Measurements from ENCODE around the gene SOHLH1.

Gene SOHLH1

GRCh38 chr9:135701067-135701958, 2.0 kb upstream of the SOHLH1 start:
- Histone ChIP-seq H3K27ac (ENCODE audit: low read depth, low read length, severe bottlenecking) (no peak overlapping the region), H3K4me1 (ENCODE audit: control insufficient read depth, insufficient read depth, low read length, poor library complexity, severe bottlenecking) (no peaks in the 10 kb centered on the region), H3K36me3 (ENCODE audit: control insufficient read depth, insufficient read depth, low read length) (no peaks in the 10 kb centered on the region), H3K4me3 (ENCODE audit: extremely low read depth, insufficient read depth, low read length, poor library complexity, severe bottlenecking) (peak overlapping the region; percentile 18), H3K9me3 (ENCODE audit: control insufficient read depth, low read length) (no peaks in the 10 kb centered on the region)
- 38 to 45% methylated on average over 22 to 31 of the region's 40 CpGs for WGBS, 2 experiments (ENCODE audit: insufficient coverage in 2 of 2)

GRCh38 chr9:135700525-135700924, 1.2 kb upstream of the SOHLH1 start:
- no peak overlapping the region for H3K27ac ChIP-seq (ENCODE audit: low read depth, low read length, severe bottlenecking)
- H3K4me3 ChIP-seq (ENCODE audit: extremely low read depth, insufficient read depth, low read length, poor library complexity, severe bottlenecking), result no peak overlapping the region
- H3K9me3 ChIP-seq (ENCODE audit: control insufficient read depth, low read length), result no peaks in the 10 kb centered on the region
- H3K4me1 ChIP-seq (ENCODE audit: control insufficient read depth, insufficient read depth, low read length, poor library complexity, severe bottlenecking), result no peaks in the 10 kb centered on the region
- no peaks in the 10 kb centered on the region for H3K36me3 ChIP-seq (ENCODE audit: control insufficient read depth, insufficient read depth, low read length)
- 92 to 94% methylated on average over 13 to 15 of the region's 15 CpGs for WGBS, 2 experiments (ENCODE audit: insufficient coverage in 2 of 2)

GRCh38 chr9:135698767-135699166, 514 bp downstream of the SOHLH1 start:
- H3K36me3 ChIP-seq (ENCODE audit: control insufficient read depth, insufficient read depth, low read length), result no peaks in the 10 kb centered on the region
- no peak overlapping the region for H3K4me3 ChIP-seq (ENCODE audit: extremely low read depth, insufficient read depth, low read length, poor library complexity, severe bottlenecking)
- H3K9me3 ChIP-seq (ENCODE audit: control insufficient read depth, low read length), result no peaks in the 10 kb centered on the region
- WGBS, 2 experiments (ENCODE audit: insufficient coverage in 2 of 2), result 78 to 89% methylated on average over 5 to 19 of the region's 19 CpGs
- H3K27ac ChIP-seq (ENCODE audit: low read depth, low read length, severe bottlenecking), result no peak overlapping the region
- H3K4me1 ChIP-seq (ENCODE audit: control insufficient read depth, insufficient read depth, low read length, poor library complexity, severe bottlenecking), result no peaks in the 10 kb centered on the region

- Histone ChIP-seq H3K36me3 (ENCODE audit: control insufficient read depth, insufficient read depth, low read length) (no peaks in the 10 kb centered on the region), H3K4me1 (ENCODE audit: control insufficient read depth, insufficient read depth, low read length, poor library complexity, severe bottlenecking) (no peaks in the 10 kb centered on the region), H3K27ac (ENCODE audit: low read depth, low read length, severe bottlenecking) (no peak overlapping the region), H3K9me3 (ENCODE audit: control insufficient read depth, low read length) (no peaks in the 10 kb centered on the region), H3K4me3 (ENCODE audit: extremely low read depth, insufficient read depth, low read length, poor library complexity, severe bottlenecking) (no peak overlapping the region)
- WGBS, 2 experiments (ENCODE audit: insufficient coverage in 2 of 2), result 91% methylated on average over 19 to 21 of the region's 21 CpGs
Measured at GRCh38 chr9:135698236-135698635, 1.0 kb downstream of the SOHLH1 start.

- peaks cover 6% of the 10 kb centered on the region for H3K4me1 ChIP-seq (ENCODE audit: control insufficient read depth, insufficient read depth, low read length, poor library complexity, severe bottlenecking)
- H3K27ac ChIP-seq (ENCODE audit: low read depth, low read length, severe bottlenecking), result no peak overlapping the region
- H3K4me3 ChIP-seq (ENCODE audit: extremely low read depth, insufficient read depth, low read length, poor library complexity, severe bottlenecking), result no peak overlapping the region
- H3K9me3 ChIP-seq (ENCODE audit: control insufficient read depth, low read length), result no peaks in the 10 kb centered on the region
- H3K36me3 ChIP-seq (ENCODE audit: control insufficient read depth, insufficient read depth, low read length), result no peaks in the 10 kb centered on the region
- WGBS, 2 experiments (ENCODE audit: insufficient coverage in 2 of 2), result 88 to 92% methylated on average over 13 to 14 of the region's 15 CpGs
Measured at GRCh38 chr9:135697226-135697625, 2.1 kb downstream of the SOHLH1 start.

- Histone ChIP-seq H3K27ac (ENCODE audit: low read depth, low read length, severe bottlenecking) (no peak overlapping the region), H3K9me3 (ENCODE audit: control insufficient read depth, low read length) (no peaks in the 10 kb centered on the region), H3K36me3 (ENCODE audit: control insufficient read depth, insufficient read depth, low read length) (no peaks in the 10 kb centered on the region), H3K4me3 (ENCODE audit: extremely low read depth, insufficient read depth, low read length, poor library complexity, severe bottlenecking) (no peak overlapping the region), H3K4me1 (ENCODE audit: control insufficient read depth, insufficient read depth, low read length, poor library complexity, severe bottlenecking) (peaks cover 6% of the 10 kb centered on the region)
- 76 to 92% methylated on average over 14 to 16 of the region's 16 CpGs for WGBS, 2 experiments (ENCODE audit: insufficient coverage in 2 of 2)
Measured at GRCh38 chr9:135696446-135696845, 2.8 kb downstream of the SOHLH1 start.

GRCh38 chr9:135695642-135696041, 3.6 kb downstream of the SOHLH1 start:
- H3K4me3 ChIP-seq (ENCODE audit: extremely low read depth, insufficient read depth, low read length, poor library complexity, severe bottlenecking), result no peak overlapping the region
- H3K36me3 ChIP-seq (ENCODE audit: control insufficient read depth, insufficient read depth, low read length), result no peaks in the 10 kb centered on the region
- peaks cover 6% of the 10 kb centered on the region for H3K4me1 ChIP-seq (ENCODE audit: control insufficient read depth, insufficient read depth, low read length, poor library complexity, severe bottlenecking)
- no peak overlapping the region for H3K27ac ChIP-seq (ENCODE audit: low read depth, low read length, severe bottlenecking)
- 95 to 97% methylated on average over 6 to 11 of the region's 12 CpGs for WGBS, 2 experiments (ENCODE audit: insufficient coverage in 2 of 2)
- no peaks in the 10 kb centered on the region for H3K9me3 ChIP-seq (ENCODE audit: control insufficient read depth, low read length)

- WGBS, 2 experiments (ENCODE audit: insufficient coverage in 2 of 2), result 91 to 96% methylated on average over 16 of the region's 16 CpGs
- Histone ChIP-seq H3K9me3 (ENCODE audit: control insufficient read depth, low read length) (no peaks in the 10 kb centered on the region), H3K36me3 (ENCODE audit: control insufficient read depth, insufficient read depth, low read length) (no peaks in the 10 kb centered on the region), H3K27ac (ENCODE audit: low read depth, low read length, severe bottlenecking) (no peak overlapping the region), H3K4me3 (ENCODE audit: extremely low read depth, insufficient read depth, low read length, poor library complexity, severe bottlenecking) (no peak overlapping the region), H3K4me1 (ENCODE audit: control insufficient read depth, insufficient read depth, low read length, poor library complexity, severe bottlenecking) (peaks cover 6% of the 10 kb centered on the region)
Measured at GRCh38 chr9:135695036-135695435, 4.2 kb downstream of the SOHLH1 start.

- Histone ChIP-seq H3K4me3 (ENCODE audit: extremely low read depth, insufficient read depth, low read length, poor library complexity, severe bottlenecking) (no peak overlapping the region), H3K27ac (ENCODE audit: low read depth, low read length, severe bottlenecking) (no peak overlapping the region), H3K9me3 (ENCODE audit: control insufficient read depth, low read length) (no peaks in the 10 kb centered on the region), H3K4me1 (ENCODE audit: control insufficient read depth, insufficient read depth, low read length, poor library complexity, severe bottlenecking) (peaks cover 6% of the 10 kb centered on the region), H3K36me3 (ENCODE audit: control insufficient read depth, insufficient read depth, low read length) (no peaks in the 10 kb centered on the region)
- WGBS, 2 experiments (ENCODE audit: insufficient coverage in 2 of 2), result 80 to 81% methylated on average over 14 to 16 of the region's 18 CpGs
Measured at GRCh38 chr9:135694414-135694813, 4.9 kb downstream of the SOHLH1 start.

- Histone ChIP-seq H3K36me3 (ENCODE audit: control insufficient read depth, insufficient read depth, low read length) (no peaks in the 10 kb centered on the region), H3K27ac (ENCODE audit: low read depth, low read length, severe bottlenecking) (no peak overlapping the region)
- WGBS, 2 experiments (ENCODE audit: insufficient coverage in 2 of 2), result 92 to 97% methylated on average over 11 of the region's 11 CpGs
Measured at GRCh38 chr9:135693771-135694170, 5.5 kb downstream of the SOHLH1 start.

GRCh38 chr9:135693265-135693664, 6.0 kb downstream of the SOHLH1 start:
- Histone ChIP-seq H3K4me3 (ENCODE audit: extremely low read depth, insufficient read depth, low read length, poor library complexity, severe bottlenecking) (no peak overlapping the region), H3K36me3 (ENCODE audit: control insufficient read depth, insufficient read depth, low read length) (no peaks in the 10 kb centered on the region), H3K9me3 (ENCODE audit: control insufficient read depth, low read length) (no peaks in the 10 kb centered on the region), H3K27ac (ENCODE audit: low read depth, low read length, severe bottlenecking) (no peak overlapping the region), H3K4me1 (ENCODE audit: control insufficient read depth, insufficient read depth, low read length, poor library complexity, severe bottlenecking) (peaks cover 6% of the 10 kb centered on the region)
- WGBS, 2 experiments (ENCODE audit: insufficient coverage in 2 of 2), result 88 to 95% methylated on average over 16 of the region's 16 CpGs

More at GRCh38 chr9:135693771-135694170, 5.5 kb downstream of the SOHLH1 start:
- Histone ChIP-seq H3K4me1 (ENCODE audit: control insufficient read depth, insufficient read depth, low read length, poor library complexity, severe bottlenecking) (peaks cover 6% of the 10 kb centered on the region), H3K4me3 (ENCODE audit: extremely low read depth, insufficient read depth, low read length, poor library complexity, severe bottlenecking) (no peak overlapping the region), H3K9me3 (ENCODE audit: control insufficient read depth, low read length) (no peaks in the 10 kb centered on the region)
